Measurements from ENCODE around the gene APOA5. TPM values are rescaled to one million over a fixed set of nuclear protein-coding genes. Genes with fewer than 3 reads are reported as not detected.

The APOA5 gene
- total and polyA plus RNA-seq, 2 experiments from 2014 or later = 0.18 to 0.35 TPM

GRCh38 chr11:116830184-116830912 is 38.7 kb upstream of the APOA5 start (continued):
- no peak for TF ChIP-seq EZH2phosphoT487 (IDR thresholded peaks at IDR 0.05; ENCODE audit: unreplicated experiment)
- no peak for TF ChIP-seq JUNB (IDR thresholded peaks at IDR 0.05; ENCODE audit: unreplicated experiment)

- H3K4me2 ChIP-seq = no peak within 1 kb of the TSS
- H2AFZ ChIP-seq = no peak within 1 kb of the TSS
- H3K27me3 Mint-ChIP-seq (ENCODE audit: insufficient read depth, low read depth, poor library complexity) = peaks cover 9% of the 10 kb centered on the region
- H3K9me2 ChIP-seq (ENCODE audit: insufficient read depth) = no peaks in the 10 kb centered on the region
- DNase-seq (ENCODE audit: low spot score) = no peak
- no peak within 1 kb of the TSS for H3K27ac Mint-ChIP-seq
- no peaks in the 10 kb centered on the region for H3K36me3 ChIP-seq (ENCODE audit: insufficient read depth)
- peak; percentile 23 for ATAC-seq
- no peaks in the 10 kb centered on the region for H4K20me1 ChIP-seq (replicated peaks; ENCODE audit: insufficient read depth)
- no peaks in the 10 kb centered on the region for H3K36me3 Mint-ChIP-seq (ENCODE audit: low read depth)
- no peak within 1 kb of the TSS for H3K4me3 Mint-ChIP-seq
- no peaks in the 10 kb centered on the region for H3K9me3 Mint-ChIP-seq
- H3K27ac ChIP-seq (ENCODE audit: low read depth) = no peak within 1 kb of the TSS
- H3K79me2 ChIP-seq (replicated peaks; ENCODE audit: insufficient read depth) = no peaks in the 10 kb centered on the region
- no peaks in the 10 kb centered on the region for H3F3A ChIP-seq (replicated peaks; ENCODE audit: low read depth)
- no peaks in the 10 kb centered on the region for H3K4me1 ChIP-seq (ENCODE audit: insufficient read depth)
- H3K4me3 ChIP-seq = no peak within 1 kb of the TSS
- no peaks in the 10 kb centered on the region for H3K27me3 ChIP-seq (ENCODE audit: insufficient read depth)
- H3K4me1 Mint-ChIP-seq = peaks cover under 1% of the 10 kb centered on the region
- TF ChIP-seq POLR2AphosphoS5 (IDR thresholded peaks at IDR 0.05; ENCODE audit: low read depth) (no peak), REST (IDR thresholded peaks at IDR 0.05; ENCODE audit: unreplicated experiment) (no peak), CREB1 (CRISPR knock-in tag; IDR thresholded peaks at IDR 0.05; ENCODE audit: low read depth) (no peak), JUNB (IDR thresholded peaks at IDR 0.05; ENCODE audit: unreplicated experiment) (no peak), ZNF114 (CRISPR knock-in tag; IDR thresholded peaks at IDR 0.05) (no peak), EZH2 (IDR thresholded peaks at IDR 0.05; ENCODE audit: low read depth, unreplicated experiment) (no peak), ZNF462 (CRISPR knock-in tag; IDR thresholded peaks at IDR 0.05) (no peak), NANOG (IDR thresholded peaks at IDR 0.05; ENCODE audit: borderline replicate concordance) (no peak), ZNF331 (CRISPR knock-in tag; IDR thresholded peaks at IDR 0.05; ENCODE audit: low read depth) (no peak), STAT1 (IDR thresholded peaks at IDR 0.05; ENCODE audit: unreplicated experiment) (no peak), EZH2phosphoT487 (IDR thresholded peaks at IDR 0.05; ENCODE audit: unreplicated experiment) (no peak), ETS1 (IDR thresholded peaks at IDR 0.05) (no peak)
These were observed 38.0 kb upstream of the APOA5 start, which contains the start of gene APOC3 for GRCh38 chr11:116829525-116830183. APOC3 (plus strand) TSS chr11:116829907; CDS start chr11:116830583, 676 bp downstream.
